Measurements from ENCODE around the gene ELF4. TPM values are rescaled to one million over a fixed set of nuclear protein-coding genes. Genes with fewer than 3 reads are reported as not detected.

Gene ELF4
- total and polyA plus RNA-seq, 9 of the 15 experiments (the other 6 are each of a cell fraction or from before 2014, with no cell fraction given): 5.9 to 55.8 (median 25.2) TPM

GRCh38 chrX:130079824-130080406, 30.4 kb downstream of the ELF4 start (continued):
- TF ChIP-seq, protein P1, sequence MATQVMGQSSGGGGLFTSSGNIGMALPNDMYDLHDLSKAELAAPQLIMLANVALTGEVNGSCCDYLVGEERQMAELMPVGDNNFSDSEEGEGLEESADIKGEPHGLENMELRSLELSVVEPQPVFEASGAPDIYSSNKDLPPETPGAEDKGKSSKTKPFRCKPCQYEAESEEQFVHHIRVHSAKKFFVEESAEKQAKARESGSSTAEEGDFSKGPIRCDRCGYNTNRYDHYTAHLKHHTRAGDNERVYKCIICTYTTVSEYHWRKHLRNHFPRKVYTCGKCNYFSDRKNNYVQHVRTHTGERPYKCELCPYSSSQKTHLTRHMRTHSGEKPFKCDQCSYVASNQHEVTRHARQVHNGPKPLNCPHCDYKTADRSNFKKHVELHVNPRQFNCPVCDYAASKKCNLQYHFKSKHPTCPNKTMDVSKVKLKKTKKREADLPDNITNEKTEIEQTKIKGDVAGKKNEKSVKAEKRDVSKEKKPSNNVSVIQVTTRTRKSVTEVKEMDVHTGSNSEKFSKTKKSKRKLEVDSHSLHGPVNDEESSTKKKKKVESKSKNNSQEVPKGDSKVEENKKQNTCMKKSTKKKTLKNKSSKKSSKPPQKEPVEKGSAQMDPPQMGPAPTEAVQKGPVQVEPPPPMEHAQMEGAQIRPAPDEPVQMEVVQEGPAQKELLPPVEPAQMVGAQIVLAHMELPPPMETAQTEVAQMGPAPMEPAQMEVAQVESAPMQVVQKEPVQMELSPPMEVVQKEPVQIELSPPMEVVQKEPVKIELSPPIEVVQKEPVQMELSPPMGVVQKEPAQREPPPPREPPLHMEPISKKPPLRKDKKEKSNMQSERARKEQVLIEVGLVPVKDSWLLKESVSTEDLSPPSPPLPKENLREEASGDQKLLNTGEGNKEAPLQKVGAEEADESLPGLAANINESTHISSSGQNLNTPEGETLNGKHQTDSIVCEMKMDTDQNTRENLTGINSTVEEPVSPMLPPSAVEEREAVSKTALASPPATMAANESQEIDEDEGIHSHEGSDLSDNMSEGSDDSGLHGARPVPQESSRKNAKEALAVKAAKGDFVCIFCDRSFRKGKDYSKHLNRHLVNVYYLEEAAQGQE (IDR thresholded peaks at IDR 0.05; ENCODE audit: borderline replicate concordance): peak; percentile 74
- TF ChIP-seq, protein P1 (CRISPR knock-in tag; IDR thresholded peaks at IDR 0.05; ENCODE audit: low read depth): no peak
- TF ChIP-seq RAD21 (CRISPR knock-in tag; conservative IDR thresholded peaks at IDR 0.05 in 1 of 2, IDR thresholded peaks at IDR 0.05 in 1 of 2): peak; percentile 71 to 85
- no peak for TF ChIP-seq ZNF778 (CRISPR knock-in tag; IDR thresholded peaks at IDR 0.05)

Measured in K562 (cell line).